Stimulated activated CD4-positive, alpha-beta T cell treated with anti-CD3 and anti-CD28 coated beads, Interleukin-1b, Interleukin-23, amount 100 ng/mL, for 4 hours (primary cell): Measurements from ENCODE around the gene RNASE11.
"Not testable (repeated sequence)": the region's sequence is repeated elsewhere in the genome, so short reads cannot be mapped to it uniquely, and the experiment has no call there.

Source experiments
- DNase-seq, 2 donors: peaks; one replicate each; pipeline ENCODE4 v3.0.0-alpha.2; 2020; ENCODE audit warnings: low read depth in 2 of 2

Gene RNASE11

DNA sequence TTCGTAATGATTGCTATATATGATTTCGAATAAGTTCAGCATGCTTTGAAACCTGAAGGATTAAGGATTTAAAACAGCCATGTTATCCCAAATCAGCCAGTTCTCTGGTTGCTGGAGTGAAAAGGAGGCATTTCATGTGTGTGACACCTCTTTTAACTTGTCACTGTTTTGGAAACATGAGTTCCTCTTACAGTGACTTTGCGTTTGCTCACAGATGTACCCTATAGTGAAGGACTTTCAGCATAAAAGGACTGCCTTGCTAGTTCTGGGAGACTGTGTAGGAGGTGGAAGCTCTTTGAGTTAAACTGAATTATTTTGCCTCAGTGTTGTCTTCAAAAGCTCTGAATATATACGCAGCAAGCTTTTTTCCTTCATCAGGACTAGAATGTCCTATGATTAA lies 7.6 kb downstream of the RNASE11 start:
- no peak for DNase-seq

DNA sequence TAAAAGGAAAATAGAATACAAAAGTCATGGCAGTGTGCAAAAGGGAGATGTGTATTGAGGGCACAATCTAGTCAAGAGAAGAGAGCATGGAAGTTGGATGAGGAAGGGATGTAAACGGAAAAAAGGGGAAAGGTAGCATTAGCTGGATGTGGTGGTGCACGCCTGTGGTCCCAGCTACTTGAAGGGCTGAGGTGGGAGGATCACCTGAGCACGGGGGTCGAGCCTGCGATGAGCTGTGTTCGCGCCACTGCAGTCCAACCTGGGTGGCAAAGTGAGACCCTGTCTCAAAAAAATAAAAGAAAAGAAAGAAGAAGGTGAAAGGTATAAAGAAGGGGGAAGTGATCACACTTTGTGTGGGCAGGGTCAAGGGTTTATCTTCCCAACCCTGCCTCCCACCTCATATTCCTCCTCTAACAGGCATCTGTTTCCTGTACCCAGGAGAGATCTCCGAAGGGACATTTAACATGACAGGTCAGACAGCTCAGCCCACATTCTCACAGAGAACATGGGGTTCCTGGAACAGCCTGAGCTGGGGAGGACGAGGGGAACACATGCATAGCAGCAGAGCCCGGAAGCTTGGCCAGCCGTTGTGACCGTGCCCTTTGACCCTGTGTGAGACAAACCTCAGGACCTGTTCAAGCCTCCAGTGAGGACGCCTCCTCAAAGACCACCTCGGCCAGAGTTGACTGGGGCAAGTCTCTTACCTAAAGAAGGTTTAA lies 8.9 kb downstream of the RNASE11 start:
- no peak for DNase-seq

- DNase-seq = no peak
These were observed 9.5 kb downstream of the RNASE11 start for GRCh38 chr14:20578325-20578724.

DNA sequence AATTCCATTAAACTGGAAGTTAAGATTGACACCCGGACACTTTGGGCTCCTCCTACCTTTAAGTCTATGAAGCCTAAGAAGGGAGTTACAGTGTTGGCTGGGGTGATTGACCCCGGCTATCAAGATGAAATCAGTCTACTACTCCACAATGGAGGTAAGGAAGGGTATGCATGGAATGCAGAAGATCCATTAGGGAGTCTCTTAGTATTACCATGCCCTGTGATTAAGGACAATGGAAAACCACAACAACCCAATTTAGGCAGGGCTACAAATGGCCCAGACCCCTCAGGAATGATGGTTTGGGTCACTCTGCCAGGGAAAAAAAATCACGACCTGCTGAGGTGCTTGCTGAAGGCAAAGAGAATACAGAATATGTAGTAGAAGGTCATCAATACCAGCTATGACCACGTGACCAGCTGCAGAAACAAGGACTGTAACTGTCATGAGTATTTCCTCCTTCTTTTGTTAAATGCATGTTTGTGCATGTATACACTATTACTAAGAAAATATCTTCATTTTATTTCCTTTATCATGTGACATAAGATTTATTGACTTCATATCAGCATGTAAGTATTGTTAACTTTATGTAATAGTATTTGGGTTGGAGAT lies 15.3 kb downstream of the RNASE11 start:
- DNase-seq = not testable (repeated sequence)

GRCh38 chr14:20570720-20571119 lies 17.1 kb downstream of the RNASE11 start:
- not testable (repeated sequence) for DNase-seq

DNA sequence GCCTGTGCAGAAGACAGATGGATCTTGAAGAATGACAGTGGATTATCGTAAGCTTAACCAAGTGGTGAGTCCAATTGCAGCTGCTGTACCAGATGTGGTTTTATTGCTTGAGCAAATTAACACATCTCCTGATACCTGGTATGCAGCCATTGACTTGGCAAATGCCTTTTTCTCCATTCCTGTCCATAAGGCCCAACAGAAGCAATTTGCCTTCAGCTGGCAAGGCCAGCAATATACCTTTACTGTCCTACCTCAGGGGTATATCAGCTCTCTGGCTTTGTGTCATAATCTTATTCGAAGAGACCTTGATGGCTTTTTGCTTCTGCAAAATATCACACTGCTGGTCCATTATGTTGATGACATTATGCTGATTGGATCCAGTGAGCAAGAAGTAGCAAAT lies 17.9 kb downstream of the RNASE11 start:
- not testable (repeated sequence) for DNase-seq

GRCh38 chr14:20569066-20569465 lies 18.7 kb downstream of the RNASE11 start:
- DNase-seq = no peak

DNA sequence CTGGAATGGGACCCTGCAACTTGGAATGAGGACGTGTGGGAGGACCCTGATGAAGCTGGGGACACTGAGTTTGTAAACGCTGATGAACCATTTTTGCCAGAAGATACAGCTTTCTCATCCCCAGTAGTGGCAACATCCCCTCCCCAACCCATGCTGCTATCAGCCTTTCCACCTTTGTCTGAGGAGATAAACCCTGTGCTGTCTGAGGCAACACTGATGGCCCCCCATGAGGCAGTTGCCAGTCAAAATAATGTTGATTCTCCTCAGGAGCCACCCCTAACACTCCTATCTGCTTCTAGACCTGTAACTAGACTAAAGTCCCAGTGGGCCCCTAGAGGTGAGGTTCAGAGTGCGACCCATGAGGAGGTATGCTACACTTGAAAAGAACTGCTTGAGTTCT lies 19.4 kb downstream of the RNASE11 start:
- no peak for DNase-seq

DNA sequence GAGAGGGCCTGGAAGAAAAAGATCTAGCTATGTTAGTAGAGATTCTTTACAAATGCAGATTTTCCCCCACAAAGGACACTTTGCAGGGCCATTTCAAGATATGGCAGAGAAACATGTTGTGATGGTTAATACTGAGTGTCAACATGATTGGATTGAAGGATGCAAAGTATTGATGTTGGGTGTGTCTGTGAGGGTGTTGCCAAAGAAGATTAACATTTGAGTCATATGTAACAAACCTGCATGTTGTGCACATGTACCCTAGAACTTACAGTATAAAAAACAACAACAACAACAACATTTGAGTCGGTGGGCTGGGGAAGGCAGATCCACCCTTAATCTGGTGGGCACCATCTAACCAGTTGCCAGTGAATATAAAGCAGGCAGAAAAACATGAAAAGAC lies 20.6 kb downstream of the RNASE11 start:
- not testable (repeated sequence) for DNase-seq

DNA sequence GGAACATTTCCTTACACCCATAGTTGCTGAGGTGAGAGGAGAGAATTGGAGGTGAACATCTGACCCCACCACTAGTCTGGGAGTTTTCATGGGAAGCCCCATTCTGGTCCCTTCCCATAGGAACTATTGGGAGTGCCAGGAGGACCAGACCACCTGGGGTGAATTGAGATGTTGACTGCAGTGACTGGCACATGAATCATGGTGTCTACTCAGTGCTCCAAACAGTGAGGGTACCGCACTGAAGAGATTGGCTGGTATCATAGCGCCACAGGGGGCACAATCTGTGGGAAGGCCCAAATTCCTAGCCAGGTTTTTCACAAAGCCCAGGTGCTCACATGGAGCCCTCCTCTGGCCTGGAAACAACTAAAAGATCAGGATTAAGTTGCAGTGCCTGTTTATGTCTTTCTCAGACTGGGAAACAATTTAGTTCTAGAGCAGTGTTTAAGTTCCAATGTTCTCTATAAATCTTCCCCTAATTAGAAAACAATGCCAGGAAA lies 23.3 kb downstream of the RNASE11 start:
- no peak for DNase-seq

DNA sequence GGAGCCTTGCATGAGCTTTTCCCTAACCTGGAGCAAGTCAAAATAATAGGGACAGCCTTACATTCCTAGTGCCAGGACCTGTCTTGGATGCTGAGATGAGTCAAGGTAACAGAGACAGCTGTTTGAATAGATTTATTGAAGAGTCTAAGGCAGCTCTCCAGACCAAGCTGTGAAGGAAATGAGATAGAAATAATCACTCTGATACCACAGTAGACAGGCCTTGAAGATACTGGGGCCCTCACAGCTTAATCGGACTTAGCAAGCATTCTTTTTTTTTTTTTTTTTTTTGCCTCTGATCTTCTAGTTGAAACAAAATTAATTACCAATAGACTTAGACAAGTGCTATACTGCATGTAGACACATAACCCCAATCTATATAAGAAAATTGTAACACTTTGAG lies 23.8 kb downstream of the RNASE11 start:
- DNase-seq = no peak

DNA sequence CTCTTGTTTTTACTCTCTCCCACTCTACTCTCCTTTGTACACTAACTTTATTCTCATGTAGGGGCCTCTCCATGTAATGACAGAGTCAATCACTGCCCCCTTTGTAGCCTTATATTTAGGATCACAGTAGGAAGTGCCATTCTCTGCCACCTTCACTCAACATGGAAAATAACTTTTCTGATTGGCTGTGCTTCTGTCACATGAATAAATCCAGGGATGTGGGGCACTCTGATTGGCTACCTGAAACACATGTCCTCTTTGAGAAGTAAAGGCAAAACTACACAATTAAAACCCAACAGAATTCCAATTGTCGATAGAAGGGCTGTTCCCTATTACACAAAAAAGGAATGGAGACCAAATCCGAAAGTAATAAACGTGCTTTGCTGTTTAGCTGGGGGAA lies 26.8 kb downstream of the RNASE11 start, which contains the start of gene RNASE9:
RNASE9 (minus strand) TSS at position 87 of the 400 bp plus-strand sequence.
- no peak for DNase-seq

- no peak for DNase-seq
These were observed 28.3 kb downstream of the RNASE11 start for GRCh38 chr14:20559461-20559904.

DNA sequence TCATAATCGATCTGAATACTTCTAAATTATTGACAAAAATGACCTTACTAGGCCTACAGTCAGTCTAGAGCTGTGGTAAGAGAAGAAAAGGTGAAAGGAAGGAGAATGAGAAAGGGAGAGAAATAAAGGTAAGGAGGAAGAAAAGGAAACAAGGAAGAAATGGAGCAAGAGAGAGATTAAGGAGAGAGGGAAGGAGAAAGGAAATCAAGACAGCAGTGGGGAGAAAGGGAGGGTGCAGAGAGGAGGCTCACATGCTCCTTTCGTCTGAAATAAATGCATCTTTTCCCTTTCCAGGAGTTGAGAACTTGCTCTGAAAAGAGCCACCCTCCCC lies 30.6 kb downstream of the RNASE11 start:
- DNase-seq = no peak

DNA sequence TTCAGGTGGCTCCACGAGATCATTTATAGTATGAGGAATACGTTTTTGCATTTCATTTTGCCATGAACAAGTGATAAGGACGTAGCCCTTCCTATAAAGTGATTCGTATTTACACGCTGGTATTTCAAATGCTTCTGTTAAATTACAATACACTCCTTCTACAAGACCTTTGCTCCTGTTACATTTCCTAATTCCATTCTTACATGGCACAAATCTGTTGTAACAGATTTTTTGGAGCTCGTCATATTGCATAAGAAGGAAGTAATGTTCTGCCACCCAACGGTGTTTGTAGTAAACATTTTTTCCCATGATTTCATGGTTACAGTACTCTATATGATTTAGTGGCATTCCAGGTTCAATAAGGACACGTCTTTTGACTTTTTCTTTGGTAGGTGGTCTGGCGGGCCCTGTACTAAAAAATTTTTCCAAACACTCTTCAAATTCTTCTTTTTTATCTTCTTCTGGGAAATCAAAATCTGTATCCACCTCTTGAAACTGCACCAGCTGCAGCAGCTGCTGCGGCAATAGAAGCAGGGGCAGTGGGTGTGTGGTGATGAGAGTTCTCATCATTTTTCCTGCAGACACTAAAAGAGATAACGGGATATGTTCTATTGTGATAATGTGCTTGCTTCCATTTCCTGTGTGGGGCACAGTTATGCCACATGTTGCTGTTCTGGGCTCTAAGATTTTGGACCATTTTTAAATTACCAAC lies 31.1 kb downstream of the RNASE11 start:
- DNase-seq = no peak

- DNase-seq = no peak
These were observed 32.0 kb downstream of the RNASE11 start for GRCh38 chr14:20555845-20556244.

GRCh38 chr14:20553024-20553423 lies 34.8 kb downstream of the RNASE11 start:
- no peak for DNase-seq

DNA sequence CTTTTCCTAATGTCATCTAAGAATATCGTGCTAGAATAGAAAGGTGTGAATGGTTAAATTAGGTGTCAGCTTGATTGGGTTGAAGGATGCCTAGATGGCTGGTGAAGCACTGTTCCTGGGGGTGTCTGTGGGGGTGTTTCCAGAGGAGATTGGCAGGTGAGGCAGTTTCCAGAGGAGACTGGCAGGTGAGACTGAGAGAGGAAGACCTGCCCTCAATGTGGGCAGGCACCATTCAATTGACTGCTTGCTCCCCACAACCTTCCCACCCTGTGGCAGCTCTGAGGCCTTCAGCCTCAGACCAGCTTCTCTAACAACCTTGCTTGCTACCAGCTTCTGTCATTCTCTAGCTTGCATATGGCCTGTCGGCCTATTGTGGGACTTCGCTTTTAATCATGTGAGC lies 36.2 kb downstream of the RNASE11 start:
- no peak for DNase-seq

GRCh38 chr14:20550926-20551325 lies 36.9 kb downstream of the RNASE11 start:
- no peak for DNase-seq

- DNase-seq = no peak
These were observed 39.2 kb downstream of the RNASE11 start for GRCh38 chr14:20548414-20549158.

DNA sequence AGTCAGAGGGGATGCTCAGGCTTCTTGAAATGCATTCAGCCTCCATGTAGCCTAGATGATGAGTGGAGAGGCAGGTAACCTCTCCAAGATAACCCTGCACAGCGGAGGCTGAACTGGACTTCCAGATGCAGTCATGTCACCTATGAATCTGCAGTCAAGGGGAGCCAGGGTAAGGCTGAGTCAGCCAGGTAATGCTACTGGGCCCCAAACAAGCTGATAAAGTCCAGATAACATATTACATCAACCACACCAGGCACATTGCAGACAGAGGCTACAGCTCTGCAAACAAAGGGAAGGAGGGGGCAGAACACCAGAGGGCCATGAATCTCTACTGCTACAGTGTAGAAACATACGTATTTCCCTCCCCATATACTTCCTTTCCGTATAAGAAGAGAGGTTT lies 40.9 kb downstream of the RNASE11 start:
- DNase-seq = no peak

- no peak for DNase-seq
These were observed 47.9 kb downstream of the RNASE11 start for GRCh38 chr14:20539906-20540305.
